NCI-H2196 (cell line): ENCODE results near the gene LIMD2.

Experiments used
- DNase-seq: peaks from one replicate; lab custom pipeline; 2025; ENCODE audit not compliant: unreplicated experiment; lab: John Stamatoyannopoulos, UW

The LIMD2 gene

DNA sequence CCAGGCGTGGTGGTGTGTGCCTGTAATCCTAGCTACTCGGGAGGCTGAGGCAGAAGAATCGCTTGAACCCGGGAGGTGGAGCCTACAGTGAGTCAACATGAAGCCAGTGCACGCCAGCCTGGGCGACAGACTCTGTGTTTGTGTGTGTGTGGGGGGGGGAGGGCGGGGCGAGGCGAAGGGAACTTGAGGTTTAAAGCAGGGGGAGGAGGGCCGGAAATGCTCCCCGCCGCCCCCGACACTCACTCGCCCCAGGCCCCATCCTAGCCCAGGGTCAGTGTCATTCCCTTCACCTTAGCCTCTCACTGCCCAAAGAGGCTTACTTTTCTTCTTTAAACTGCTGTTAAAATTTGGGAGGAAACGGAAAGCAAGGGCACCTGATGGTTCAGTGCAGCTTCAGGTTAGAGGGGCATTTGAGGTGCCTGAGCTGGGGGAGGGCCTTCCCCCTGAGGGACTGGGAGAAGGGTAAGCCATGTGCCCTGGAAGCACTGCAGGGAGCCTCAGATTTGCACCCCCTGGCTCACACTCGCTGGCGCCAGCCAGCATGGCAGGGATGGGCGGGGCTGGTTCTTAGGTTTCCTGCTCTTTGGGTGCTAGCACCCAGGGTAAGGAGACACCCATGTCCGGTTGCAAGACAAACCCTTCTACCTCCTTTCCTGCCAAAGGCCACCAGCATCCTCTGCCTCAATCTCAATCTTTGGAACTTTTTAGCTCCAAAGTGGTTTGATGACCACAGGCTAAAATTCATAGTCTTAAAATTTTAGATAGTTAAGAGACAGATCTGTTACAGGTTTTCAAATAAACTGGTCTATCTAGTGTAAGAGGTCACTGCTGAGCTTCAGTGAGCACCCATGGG lies 2.2 kb upstream of the LIMD2 start:
- peak; percentile 20 for DNase-seq

DNA sequence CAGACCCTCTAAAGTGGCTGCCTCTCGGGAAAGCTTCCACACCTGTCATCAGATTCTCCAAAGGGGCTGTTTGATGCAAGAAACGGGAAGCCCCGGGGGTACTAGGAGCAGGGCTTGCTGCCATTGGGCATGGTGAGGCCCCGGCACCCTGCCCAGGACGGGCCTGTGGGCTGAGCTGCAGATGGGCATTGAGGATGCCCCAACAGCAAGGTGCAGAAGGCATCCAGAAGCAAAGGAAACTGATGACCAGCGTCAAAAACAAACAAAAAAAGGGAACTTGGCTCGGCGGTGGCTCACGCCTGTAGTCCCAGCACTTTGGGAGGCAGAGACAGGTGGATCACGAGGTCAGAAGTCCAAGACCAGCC lies 1.5 kb upstream of the LIMD2 start:
- DNase-seq, result no peak

DNA sequence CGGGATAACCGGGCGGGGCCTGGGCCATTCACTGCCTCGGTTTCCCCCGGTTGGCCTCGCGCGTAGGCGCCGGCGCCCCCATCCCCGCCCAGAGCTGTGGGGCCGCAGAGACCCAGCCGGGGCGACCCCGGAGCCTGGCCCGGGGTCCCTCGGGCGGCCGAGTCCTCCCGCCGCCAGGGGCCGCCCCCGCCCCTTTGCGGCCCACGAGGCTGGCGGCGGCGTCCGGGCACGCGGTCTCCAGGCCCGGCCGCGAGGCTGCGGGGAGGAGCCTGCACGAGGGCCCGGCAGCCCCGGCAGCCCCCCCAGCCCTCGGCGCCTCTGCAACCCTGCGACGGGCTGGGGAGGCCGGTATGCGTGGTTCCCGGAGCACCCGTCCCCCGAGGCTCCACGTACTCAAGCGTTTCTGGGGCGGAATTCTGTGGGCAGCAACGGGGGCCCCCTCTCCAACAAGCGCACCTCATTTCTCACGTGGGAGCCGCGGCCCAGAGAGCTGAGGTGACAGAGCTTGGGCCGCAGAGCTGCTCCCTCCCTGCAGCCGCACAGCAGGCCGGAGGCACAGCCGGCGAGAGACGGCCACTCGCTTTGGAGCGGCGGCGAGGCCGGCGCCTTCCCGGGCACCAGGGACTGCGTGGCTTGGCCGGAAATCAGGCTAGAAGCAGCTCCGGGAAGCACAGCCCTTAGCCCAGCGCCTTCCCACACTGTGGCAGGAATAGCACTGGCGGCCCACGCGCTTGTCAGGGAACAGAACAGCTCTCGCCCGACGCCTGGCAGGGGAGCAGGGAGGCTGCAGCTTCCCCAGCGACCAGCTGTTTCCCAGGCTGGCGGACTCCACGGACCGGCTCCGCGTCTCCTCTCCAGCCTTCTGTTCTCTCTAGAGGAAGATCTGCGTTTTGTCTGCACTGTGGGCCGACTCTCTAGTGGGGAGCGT lies 867 bp upstream of the LIMD2 start:
- peak; percentile 21 for DNase-seq

DNA sequence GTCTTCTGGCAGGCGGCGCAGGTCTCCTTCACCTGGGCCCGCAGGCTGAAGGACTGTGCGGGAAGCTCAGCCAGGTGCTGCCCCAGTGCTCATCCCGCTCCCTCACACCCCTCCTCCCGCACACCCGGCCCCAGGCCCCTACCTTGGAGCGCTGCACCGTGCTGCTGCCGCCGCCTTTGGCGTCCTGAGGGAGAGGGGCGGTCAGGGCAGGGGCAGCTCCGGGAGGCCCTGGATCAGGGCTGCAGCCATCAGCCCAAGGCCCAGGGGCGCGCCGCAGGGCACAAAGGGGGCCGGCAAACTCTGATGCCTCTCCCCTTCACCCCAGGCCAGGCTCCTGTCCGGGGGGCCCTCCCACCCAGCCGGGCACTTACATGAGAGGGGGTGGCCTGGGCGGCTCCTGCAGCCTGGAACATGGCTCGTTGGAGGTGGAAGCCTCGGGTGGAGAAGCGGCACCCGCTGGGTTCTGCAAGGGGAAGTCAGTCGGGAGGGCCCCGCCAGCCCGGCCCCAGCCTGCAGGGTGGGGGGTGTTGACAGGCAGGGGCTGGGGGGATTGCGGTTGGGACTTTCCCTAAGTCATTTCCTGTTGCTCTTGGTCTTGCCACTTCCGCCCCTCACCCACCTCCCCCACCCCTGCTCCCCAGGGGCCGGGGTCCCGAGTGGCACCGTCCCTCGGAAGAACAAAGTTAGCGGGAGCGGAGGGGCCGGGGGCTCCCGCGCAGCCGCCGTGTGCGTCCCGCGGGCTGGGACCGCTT lies 863 bp downstream of the LIMD2 start:
- DNase-seq, result no peak

DNA sequence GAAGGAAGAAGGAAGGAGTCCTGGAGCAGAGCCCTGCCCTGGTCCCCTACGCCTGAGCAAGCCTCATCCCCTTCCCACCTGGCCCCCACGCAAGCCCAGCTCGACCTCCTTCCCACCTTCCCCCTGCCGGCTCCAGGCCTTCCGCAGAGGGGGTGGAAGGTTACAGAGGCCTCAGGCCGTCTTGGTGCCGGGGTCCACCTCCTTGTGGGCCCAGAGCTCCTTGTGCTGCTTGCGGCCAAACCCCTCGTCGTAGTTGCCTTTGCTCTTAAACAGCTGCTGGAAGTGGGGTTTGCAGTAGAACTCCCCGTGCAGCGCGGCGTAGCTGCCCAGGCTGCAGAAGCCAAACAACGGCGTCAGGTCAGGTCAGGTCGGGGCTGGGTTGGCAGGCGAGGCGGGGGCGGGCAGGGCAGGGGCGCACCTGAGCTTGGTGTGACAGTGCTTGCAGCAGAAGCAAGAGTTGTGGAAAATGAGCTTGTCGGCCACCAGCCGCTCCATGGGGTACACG lies 1.5 kb downstream of the LIMD2 start:
- DNase-seq, result no peak

DNA sequence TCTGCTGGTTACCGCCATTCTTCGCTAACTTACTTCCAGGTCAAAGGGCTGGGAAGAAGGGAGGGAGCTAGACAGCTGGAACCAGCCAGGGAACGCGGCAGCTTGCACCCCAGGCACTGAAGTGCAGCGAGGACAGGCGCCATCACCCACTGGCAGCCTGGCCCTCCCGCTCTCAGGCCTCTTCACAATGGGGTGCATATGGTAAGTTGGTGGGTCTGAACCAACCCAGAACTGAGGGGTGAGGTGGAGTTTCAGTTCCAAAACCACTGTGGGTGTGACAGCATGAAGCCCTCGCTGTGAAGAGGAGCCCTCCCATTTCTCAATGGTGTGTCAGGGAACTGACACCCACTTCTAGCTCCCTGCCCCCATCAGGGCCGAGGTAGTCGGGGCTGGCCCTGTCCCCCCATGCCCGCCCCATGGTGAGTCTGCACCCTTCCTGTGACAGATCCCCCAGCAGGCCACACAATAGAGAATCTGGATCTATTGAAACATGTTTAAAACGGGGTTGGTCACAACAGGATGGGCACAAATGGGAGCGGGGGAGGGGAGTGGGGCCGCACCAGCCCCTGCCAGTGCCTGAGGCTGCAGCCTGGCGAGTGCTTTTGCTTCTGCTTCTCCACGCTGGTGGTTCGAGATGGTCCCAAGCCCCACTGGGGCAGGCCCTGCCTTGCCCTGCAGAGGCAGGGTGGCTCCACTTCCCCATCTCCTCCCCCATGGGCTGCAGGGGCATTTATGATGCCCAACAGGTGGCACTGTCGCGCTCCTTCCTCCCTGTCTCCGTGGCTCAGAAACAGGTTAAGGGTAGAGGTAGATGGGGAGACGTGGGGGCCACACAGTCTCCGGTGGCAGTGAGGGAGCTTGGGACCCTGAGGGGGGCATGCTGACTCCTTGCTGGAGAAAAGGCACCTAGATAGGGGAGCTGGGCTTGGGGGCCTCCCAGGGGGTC lies 2.3 kb downstream of the LIMD2 start:
- peak; percentile 51 for DNase-seq

DNA sequence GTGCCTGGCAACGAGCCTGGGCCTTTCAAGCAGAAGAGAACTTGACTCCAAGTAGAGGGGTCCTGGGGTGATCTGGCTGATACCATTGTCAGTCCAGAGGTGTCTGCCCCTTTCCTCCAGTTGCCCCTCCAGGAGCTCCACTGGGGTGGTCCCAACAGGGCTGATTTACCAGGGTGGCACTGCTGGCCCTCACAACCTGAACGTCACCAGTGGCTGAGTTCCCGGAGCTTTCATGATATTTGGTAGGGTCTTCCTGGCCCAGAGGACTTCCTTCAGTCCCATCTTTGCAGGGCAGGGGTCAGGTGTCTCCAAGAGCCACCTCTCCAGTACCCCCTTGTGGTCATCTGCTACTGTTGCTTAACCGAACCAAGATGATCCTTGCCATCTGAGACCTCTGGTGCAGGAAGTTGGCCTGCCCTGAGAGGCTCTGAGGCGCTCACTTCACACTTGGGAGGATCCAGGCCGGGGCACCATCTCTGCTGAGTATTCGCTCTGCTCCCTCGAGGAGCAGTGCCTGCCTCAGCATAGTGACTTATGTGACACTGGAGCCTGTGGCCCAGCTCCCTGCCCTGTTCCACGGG lies 3.5 kb downstream of the LIMD2 start:
- peak; percentile 42 for DNase-seq

DNA sequence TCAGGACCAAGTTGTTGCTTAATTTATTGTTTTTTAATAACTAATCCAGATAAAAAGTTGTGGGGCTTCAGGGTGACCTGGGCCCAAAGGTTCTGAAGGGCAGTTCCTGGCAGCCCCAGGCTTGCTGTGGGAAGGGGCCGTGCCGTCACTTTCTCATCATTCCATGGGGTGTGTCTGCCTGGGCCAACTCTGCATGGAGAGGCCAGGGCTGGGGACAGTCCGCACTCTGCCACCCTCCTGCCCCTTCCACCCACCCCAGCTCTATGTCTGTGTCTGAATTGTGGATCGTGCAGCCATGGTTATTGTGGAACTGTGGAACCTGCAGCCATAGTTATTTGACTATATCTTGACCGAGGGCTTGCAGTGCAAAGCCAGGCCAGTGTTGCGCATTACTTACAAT lies 4.0 kb downstream of the LIMD2 start:
- DNase-seq, result no peak

DNA sequence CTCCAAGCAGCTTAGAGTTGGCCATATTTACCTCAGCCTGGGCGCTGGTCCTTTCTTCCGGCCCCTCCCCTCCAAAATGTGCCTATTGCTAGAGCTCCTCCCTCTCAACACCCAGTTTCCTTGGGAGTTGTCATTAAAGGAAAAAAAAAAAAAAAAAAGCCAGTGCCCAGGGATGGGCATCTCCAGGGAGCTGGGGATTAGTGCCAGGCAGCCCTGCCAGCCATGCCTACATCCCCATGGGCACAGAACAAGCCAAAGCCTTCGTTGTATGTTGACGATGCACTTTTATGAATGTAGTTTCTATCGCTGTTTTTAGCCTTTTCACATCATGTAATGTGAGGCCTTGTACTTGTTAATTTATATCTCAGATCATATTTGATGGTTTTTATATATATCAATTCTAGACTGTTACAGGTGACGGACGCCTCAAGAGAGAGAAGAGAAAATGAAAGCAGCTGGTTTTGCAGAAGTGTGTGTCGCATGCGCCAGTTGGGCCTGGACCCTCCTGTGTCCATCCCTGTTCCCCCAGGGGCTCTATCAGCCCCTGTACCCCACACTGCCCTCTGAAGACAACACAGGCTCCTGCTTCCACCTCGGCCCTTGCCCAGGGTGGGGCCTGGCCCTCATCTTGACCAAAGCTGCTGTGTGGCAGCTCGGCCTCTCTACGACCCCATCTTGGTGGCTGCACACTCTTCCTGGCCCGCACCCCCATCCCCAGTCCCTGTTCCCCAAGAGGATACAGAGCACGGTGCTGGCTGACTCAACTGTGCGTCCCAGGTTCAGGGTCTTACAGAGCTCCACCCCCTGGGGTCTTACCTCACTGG lies 4.8 kb downstream of the LIMD2 start:
- no peak for DNase-seq

DNA sequence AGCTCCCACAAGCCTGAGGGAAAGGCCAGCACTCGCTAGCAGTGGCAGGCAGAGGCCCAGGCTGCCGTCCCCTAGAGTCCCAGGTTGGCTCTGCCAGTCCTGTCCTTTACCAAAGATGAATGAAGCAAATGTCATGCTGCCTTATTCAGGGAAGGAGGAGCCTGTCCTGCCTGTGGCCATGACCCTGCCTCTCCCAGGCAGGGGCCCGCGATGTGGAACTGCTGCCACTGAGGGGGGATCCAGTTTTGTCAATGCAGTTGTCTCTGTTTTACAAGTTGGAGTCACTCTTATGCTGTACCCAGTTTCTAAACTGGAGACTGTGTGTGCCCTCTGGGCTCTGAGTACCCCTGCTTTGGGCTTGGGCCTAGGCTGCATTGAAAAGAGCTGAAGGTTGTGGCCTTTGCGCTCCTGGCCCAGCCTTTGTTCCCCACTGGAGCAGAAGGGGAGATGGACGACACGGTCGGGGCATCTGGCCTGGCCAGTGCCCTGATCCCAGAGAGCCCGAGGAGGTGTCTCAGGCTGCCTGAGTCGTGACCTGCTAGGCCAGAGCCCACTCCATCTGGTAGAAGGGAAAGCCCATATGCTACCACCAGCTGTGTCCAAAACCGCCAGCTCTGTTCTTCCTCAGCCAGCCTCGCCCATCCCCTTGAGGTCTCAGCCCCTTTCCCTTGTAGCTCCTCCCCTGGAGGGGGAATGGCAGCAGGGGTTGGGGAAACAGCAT lies 5.5 kb downstream of the LIMD2 start:
- DNase-seq, result no peak

DNA sequence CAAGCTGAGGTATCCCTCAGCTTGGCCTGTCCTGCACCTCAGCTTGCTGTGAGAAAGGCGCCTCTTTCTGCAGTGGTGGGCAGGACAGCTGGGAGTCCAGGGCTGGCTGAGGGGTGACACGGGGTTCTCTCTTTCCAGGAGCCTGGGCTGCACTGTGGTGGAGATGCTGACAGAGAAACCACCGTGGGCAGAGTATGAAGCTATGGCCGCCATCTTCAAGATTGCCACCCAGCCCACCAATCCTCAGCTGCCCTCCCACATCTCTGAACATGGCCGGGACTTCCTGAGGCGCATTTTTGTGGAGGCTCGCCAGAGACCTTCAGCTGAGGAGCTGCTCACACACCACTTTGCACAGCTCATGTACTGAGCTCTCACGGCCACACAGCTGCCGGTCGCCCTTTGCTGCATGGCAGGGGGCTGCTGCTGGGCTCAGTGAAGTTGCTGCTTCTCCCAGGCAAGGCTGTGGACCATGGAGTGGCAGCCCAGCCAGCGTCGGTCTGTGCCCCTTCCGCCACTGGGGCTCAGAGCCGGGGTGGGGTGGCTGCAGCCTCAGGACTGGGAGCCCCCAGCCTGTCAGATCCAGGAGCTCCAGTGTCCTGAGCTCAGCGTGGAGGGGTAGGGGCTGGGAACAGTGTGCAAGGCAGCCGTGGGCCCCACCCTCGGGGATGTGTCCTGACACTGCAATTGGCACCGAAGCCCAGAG lies 6.4 kb downstream of the LIMD2 start:
- no peak for DNase-seq

DNA sequence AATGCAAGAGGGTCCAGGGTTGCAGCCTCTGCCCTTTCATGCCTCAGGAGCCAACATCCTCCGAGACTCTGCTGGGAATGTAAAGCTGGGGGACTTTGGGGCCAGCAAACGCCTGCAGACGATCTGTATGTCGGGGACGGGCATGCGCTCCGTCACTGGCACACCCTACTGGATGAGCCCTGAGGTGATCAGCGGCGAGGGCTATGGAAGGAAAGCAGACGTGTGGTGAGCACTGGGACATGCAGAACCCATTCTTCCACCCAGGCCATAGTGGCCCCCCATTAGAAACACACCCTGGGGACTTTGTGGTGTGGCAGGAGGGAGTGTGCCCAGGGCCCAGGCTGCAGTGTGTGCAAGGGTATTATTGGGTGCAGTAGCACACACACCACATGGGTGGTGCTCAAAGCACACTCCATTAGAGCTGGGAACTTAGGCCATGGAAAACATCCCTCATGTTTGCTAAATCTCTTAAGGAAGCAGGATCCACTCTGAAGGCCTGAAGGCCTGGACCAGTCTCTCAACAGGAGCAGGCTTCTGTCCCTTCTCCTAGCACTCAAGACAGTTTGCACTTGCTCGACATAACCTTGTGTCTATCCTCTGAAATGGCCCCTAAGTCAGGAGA lies 7.6 kb downstream of the LIMD2 start:
- no peak for DNase-seq

DNA sequence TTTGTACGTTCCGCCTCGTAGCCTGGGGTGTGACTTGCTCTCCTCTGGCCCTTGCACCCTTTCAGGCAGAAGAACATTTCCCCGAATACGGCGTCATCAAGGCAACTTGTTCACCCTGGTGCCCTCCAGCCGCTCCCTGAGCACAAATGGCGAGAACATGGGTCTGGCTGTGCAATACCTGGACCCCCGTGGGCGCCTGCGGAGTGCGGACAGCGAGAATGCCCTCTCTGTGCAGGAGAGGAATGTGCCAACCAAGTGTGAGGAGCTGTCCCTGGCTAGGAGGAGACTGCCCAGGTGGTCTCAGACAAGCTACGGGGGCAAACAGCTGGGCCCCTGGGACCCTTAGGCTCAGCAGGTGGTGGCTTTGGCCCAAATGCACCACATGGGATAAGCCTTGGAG lies 10.4 kb downstream of the LIMD2 start:
- no peak for DNase-seq

DNA sequence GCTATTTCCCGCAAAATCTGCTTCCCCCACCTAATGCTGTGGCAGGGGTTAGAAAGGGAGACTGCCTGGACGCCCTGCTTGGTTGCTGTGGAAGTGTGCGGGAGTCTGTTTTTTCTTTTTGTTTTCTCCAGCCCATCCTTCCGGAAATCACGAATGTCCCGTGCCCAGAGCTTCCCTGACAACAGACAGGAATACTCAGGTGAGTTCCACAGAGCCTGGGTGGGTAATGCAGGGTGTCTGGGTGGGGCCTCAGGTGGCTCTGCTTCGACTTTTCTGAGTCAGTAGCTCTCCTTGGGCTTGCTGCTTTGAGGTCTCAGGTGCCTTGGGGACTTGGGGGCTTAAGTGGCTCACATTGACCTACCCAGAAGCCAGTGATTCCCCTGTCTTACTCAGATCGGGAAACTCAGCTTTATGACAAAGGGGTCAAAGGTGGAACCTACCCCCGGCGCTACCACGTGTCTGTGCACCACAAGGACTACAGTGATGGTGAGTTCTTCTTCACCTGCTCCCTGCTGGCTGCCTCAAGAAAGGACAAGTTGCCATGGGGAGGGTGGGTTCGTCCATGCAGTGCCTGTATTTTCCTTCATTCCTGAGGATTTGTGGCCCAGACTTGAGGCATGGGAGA lies 11.4 kb downstream of the LIMD2 start:
- no peak for DNase-seq

DNA sequence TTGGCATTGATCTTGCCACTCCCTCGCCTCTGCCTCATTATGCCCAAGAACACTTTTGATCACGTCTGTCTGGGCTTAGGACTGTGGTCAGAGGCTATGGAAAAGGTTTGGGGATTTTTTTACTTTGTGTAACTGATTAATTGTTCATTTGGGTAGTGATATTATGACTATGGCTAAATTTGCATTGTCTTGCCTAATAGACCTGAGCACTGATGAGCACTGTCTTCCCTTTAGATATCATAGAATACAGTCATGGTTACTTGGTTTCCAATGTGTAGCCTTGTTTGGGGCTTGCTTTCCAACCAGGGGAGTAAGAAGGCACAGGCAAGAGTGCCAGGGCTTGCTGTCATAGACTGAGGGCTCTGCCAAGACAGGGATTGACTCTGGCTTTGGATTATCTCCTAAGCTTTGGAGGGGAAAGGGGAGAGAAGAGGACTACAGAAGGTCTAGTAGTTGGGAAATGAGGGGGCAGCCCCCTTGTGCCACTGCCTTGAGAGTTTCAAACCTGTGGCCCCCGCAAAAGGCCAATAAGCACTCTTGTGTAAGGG lies 13.7 kb downstream of the LIMD2 start:
- no peak for DNase-seq

DNA sequence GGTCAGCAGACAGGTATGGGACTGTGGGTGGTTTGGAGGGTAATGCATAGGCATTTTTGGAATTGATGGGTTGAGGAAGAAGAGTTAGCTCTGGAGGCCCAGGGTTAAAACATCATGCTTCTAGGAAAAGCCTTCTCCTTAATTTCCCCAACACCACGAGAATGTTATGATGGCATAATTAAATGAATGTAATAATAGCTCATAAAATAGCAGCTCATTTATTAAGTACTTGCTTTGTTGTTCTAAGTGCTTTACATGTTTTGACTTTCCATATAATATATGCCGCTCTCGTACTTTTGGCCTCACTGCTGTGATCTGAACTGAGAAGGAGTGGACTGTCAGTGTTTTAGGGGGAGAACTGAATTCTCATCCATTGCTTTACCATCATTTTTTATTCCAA lies 14.3 kb downstream of the LIMD2 start:
- DNase-seq, result no peak
